ENCODE data around the gene SLC27A5. TPM values are rescaled to one million over a fixed set of nuclear protein-coding genes. Genes with fewer than 3 reads are reported as not detected.

The SLC27A5 gene
- total RNA-seq, 4 donors from 2014 or later, result 2.6 to 7.4 (median 5.5) TPM

GRCh38 chr19:58518256-58519086 lies 6.7 kb upstream of the SLC27A5 start:
- Histone ChIP-seq H3K4me3 (peak overlapping the region; percentile 58 to 89), H3K9me3 (no peaks in the 10 kb centered on the region), H3K4me1 (peaks cover 8 to 65% (median 34%) of the 10 kb centered on the region in 3 donors), H3K27ac (peak overlapping the region; percentile 83 to 97 (median 96)), H3K27me3 (no peaks in the 10 kb centered on the region), H3K36me3 (peaks cover 0 to 25% of the 10 kb centered on the region in 2 donors)
- ATAC-seq, result no peak
- TF ChIP-seq POLR2A (IDR thresholded peaks at IDR 0.05) (no peak), EP300 (IDR thresholded peaks at IDR 0.05) (no peak), CTCF (IDR thresholded peaks at IDR 0.05) (no peak), POLR2AphosphoS5 (IDR thresholded peaks at IDR 0.05) (no peak)
- WGBS, 2 donors (ENCODE audit: low coverage in 1 of 2), result 6 to 7% methylated on average over 9 to 14 of the region's 22 CpGs

- no peak for ATAC-seq
- Histone ChIP-seq H3K27me3 (no peaks in the 10 kb centered on the region), H3K36me3 (peaks cover 0 to 25% of the 10 kb centered on the region in 2 donors), H3K27ac (peak overlapping the region in 3 of 4 donors; percentile 96 to 97 (median 97)), H3K4me3 (no peak overlapping the region), H3K4me1 (peaks cover 8 to 70% (median 34%) of the 10 kb centered on the region in 3 donors), H3K9me3 (no peaks in the 10 kb centered on the region)
- WGBS, 2 donors (ENCODE audit: low coverage in 1 of 2), result 82 to 94% methylated on average over 10 to 13 of the region's 65 CpGs
- no peak for TF ChIP-seq EP300 (IDR thresholded peaks at IDR 0.05)
These were observed 5.4 kb upstream of the SLC27A5 start for GRCh38 chr19:58516964-58517833.

- WGBS, 2 donors (ENCODE audit: low coverage in 1 of 2), result 85 to 86% methylated on average over 5 to 6 of the region's 25 CpGs
- no peak for ATAC-seq
- H3K9me3 ChIP-seq, result no peaks in the 10 kb centered on the region
- H3K4me1 ChIP-seq, result peaks cover 8 to 70% (median 34%) of the 10 kb centered on the region in 3 donors
- H3K27me3 ChIP-seq, result no peaks in the 10 kb centered on the region
- peak overlapping the region in 2 of 4 donors; percentile 37 to 77 for H3K27ac ChIP-seq
- H3K4me3 ChIP-seq, result no peak overlapping the region
- peaks cover 0 to 25% of the 10 kb centered on the region in 2 donors for H3K36me3 ChIP-seq
- TF ChIP-seq CTCF (IDR thresholded peaks at IDR 0.05) (no peak), POLR2A (IDR thresholded peaks at IDR 0.05) (no peak), EP300 (IDR thresholded peaks at IDR 0.05) (no peak), POLR2AphosphoS5 (IDR thresholded peaks at IDR 0.05) (no peak)
These were observed 4.5 kb upstream of the SLC27A5 start for GRCh38 chr19:58516246-58516836.

- ATAC-seq, result no peak
- Histone ChIP-seq H3K36me3 (peaks cover 0 to 25% of the 10 kb centered on the region in 2 donors), H3K9me3 (no peaks in the 10 kb centered on the region), H3K27me3 (no peaks in the 10 kb centered on the region), H3K4me1 (peaks cover 8 to 65% (median 29%) of the 10 kb centered on the region in 3 donors), H3K4me3 (no peak overlapping the region), H3K27ac (peak overlapping the region in 1 of 4 donors; percentile 77)
- WGBS, 2 donors (ENCODE audit: low coverage in 1 of 2), result 83% methylated on average over 1 of the region's 2 CpGs; no CpG with 5 or more reads in 1 of the 2 donors
- TF ChIP-seq EP300 (IDR thresholded peaks at IDR 0.05) (no peak), CTCF (IDR thresholded peaks at IDR 0.05) (no peak), POLR2AphosphoS5 (IDR thresholded peaks at IDR 0.05) (no peak), POLR2A (IDR thresholded peaks at IDR 0.05) (no peak)
These were observed 3.5 kb upstream of the SLC27A5 start for GRCh38 chr19:58515259-58515658.

GRCh38 chr19:58514564-58515022 lies 2.8 kb upstream of the SLC27A5 start:
- H3K27me3 ChIP-seq, result no peaks in the 10 kb centered on the region
- H3K27ac ChIP-seq, result peak overlapping the region in 3 of 4 donors; percentile 77 to 83 (median 80)
- H3K4me1 ChIP-seq, result peaks cover 8 to 61% (median 28%) of the 10 kb centered on the region in 3 donors
- ATAC-seq, result no peak
- H3K4me3 ChIP-seq, result peak overlapping the region in 1 of 2 donors; percentile 52
- H3K9me3 ChIP-seq, result no peaks in the 10 kb centered on the region
- TF ChIP-seq CTCF (IDR thresholded peaks at IDR 0.05), result no peak
- TF ChIP-seq POLR2AphosphoS5 (IDR thresholded peaks at IDR 0.05), result no peak
- peaks cover 0 to 25% of the 10 kb centered on the region in 2 donors for H3K36me3 ChIP-seq
- WGBS, 2 donors (ENCODE audit: low coverage in 1 of 2), result 20 to 80% methylated on average over 1 of the region's 3 CpGs
